BE2C (cell line): ENCODE results near the gene TIMM23.
"Not testable (repeated sequence)": the region's sequence is repeated elsewhere in the genome, so short reads cannot be mapped to it uniquely, and the experiment has no call there.

ENCODE experiments used
- DNase-seq: peaks from one replicate; pipeline ENCODE4 v3.0.0-alpha.2; 2020
- H3K27me3 ChIP-seq: fragments of 250-450 bp; sonication (Bioruptor Pico); 2 replicates; pipeline ENCODE4 v1.5.1; 2020; ENCODE audit warnings: mild to moderate bottlenecking
- H3K36me3 ChIP-seq: fragments of 250-450 bp; sonication (Bioruptor Pico); 2 replicates; pipeline ENCODE4 v1.5.1; 2020; ENCODE audit warnings: mild to moderate bottlenecking
- H3K4me1 ChIP-seq: fragments of 250-450 bp; sonication (Bioruptor Pico); 2 replicates; pipeline ENCODE4 v1.5.1; 2020
- H3K4me3 ChIP-seq: 2 replicates; pipeline ENCODE4 v1.5.1; 2011; ENCODE audit warnings: low read depth, low read length
- H3K9me3 ChIP-seq: fragments of 250-450 bp; sonication (Bioruptor Pico); 2 replicates; pipeline ENCODE4 v1.5.1; 2020
- TF ChIP-seq, protein P1 (sequence below): IDR thresholded peaks from 2 replicates; pipeline ENCODE4 v1.5.1; 2012; ENCODE audit warnings: mild to moderate bottlenecking, low read depth, low read length

Gene TIMM23

GRCh38 chr10:46000538-46000937 is 28.2 kb downstream of the TIMM23 start:
- no peak for DNase-seq
- no peak overlapping the region for H3K4me3 ChIP-seq
- no peaks in the 10 kb centered on the region for H3K27me3 ChIP-seq
- no peaks in the 10 kb centered on the region for H3K9me3 ChIP-seq
- H3K36me3 ChIP-seq: peaks cover 65% of the 10 kb centered on the region
- TF ChIP-seq, protein P1, sequence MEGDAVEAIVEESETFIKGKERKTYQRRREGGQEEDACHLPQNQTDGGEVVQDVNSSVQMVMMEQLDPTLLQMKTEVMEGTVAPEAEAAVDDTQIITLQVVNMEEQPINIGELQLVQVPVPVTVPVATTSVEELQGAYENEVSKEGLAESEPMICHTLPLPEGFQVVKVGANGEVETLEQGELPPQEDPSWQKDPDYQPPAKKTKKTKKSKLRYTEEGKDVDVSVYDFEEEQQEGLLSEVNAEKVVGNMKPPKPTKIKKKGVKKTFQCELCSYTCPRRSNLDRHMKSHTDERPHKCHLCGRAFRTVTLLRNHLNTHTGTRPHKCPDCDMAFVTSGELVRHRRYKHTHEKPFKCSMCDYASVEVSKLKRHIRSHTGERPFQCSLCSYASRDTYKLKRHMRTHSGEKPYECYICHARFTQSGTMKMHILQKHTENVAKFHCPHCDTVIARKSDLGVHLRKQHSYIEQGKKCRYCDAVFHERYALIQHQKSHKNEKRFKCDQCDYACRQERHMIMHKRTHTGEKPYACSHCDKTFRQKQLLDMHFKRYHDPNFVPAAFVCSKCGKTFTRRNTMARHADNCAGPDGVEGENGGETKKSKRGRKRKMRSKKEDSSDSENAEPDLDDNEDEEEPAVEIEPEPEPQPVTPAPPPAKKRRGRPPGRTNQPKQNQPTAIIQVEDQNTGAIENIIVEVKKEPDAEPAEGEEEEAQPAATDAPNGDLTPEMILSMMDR: no peak
- no peaks in the 10 kb centered on the region for H3K4me1 ChIP-seq

DNA sequence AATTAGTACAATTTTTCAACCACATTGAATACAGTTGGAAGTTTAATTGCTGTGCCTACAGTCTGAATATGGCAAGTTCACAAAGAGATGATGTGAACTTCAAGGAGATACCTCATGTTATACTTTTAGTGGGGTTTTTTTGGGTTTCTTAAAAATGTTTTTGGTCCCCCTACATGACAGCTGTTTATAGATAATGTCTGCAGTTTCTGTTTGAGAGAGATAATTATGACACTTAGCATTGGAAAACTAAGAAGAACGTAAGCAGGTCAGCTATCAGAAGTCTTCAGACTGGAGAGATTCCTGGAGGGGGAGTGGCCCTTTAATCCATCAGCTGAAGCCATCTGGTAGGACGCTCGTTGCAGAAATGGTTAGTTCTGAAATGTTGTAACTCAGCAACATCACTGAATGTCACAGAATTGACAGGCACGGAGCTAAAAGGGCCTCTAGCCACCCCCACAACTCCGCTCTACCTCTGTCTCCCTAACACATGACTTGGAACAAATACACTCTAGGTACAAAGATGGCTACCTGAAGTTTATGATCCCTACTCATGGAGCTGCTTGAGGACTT is 29.0 kb downstream of the TIMM23 start:
- Histone ChIP-seq H3K36me3 (peaks cover 71% of the 10 kb centered on the region), H3K4me1 (no peaks in the 10 kb centered on the region), H3K9me3 (no peaks in the 10 kb centered on the region), H3K27me3 (no peaks in the 10 kb centered on the region), H3K4me3 (no peak overlapping the region)
- no peak for DNase-seq
- TF ChIP-seq, protein P1: no peak

- not testable (repeated sequence) for H3K4me1 ChIP-seq, DNase-seq, H3K27me3 ChIP-seq, H3K4me3 ChIP-seq, H3K9me3 ChIP-seq
- H3K36me3 ChIP-seq: peaks cover 78% of the 10 kb centered on the region
These were observed 29.9 kb downstream of the TIMM23 start for GRCh38 chr10:46002189-46002687.

DNA sequence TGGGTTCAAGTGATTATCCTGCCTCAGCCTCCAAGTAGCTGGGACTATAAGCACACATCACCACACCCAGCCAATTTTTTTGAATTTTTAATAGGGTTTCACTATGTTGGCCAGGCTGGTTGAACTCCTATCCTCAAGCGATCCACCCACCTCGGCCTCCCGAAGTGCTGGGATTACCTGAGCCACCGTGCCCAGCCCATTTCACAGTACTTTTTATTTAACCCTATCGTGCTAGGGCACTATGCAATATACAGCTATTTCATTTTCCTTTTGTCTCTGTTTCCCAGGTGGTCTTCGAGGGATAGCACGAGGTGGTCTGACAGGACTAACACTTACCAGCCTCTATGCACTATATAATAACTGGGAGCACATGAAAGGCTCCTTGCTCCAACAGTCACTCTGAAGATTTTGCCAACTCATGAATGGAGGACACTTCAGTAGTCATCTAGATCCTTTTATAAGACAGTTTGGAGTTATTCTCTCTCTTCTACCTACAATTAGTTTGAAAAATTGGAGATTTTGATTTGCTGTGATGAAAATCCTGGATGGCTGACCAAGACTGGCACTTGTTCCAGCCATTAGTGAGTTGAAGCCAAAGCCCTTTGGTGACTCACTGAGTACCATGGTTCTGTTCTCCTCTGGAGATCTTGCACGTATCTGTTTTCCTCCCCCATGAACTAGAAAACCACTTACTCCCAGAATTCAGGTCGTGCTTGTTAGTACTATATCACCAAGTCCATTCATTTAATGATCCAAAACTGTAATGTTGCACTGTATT is 30.8 kb downstream of the TIMM23 start:
- no peak for DNase-seq
- H3K4me3 ChIP-seq: no peak overlapping the region
- H3K4me1 ChIP-seq: no peaks in the 10 kb centered on the region
- H3K9me3 ChIP-seq: no peaks in the 10 kb centered on the region
- no peaks in the 10 kb centered on the region for H3K27me3 ChIP-seq
- H3K36me3 ChIP-seq: peaks cover 79% of the 10 kb centered on the region
- TF ChIP-seq, protein P1: no peak

DNA sequence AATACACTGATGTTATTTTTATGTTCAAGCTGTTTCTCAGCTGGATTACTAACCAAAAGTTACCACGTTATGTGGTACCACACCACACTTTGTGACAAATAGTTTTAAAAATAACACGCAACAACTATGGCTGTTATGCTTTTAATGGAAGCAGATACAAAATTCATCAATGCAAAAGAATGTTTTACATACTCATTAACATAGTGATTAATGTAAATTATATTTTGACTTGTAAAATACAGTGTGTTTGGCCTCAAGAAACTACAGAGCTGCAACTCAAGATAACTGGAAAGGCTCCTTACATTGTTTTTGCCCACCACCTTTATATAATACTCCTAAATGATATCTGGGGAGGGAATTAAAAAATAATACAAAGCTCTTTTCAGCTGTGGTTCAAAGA is 32.7 kb downstream of the TIMM23 start:
- H3K9me3 ChIP-seq: no peaks in the 10 kb centered on the region
- no peaks in the 10 kb centered on the region for H3K27me3 ChIP-seq
- peaks cover 90% of the 10 kb centered on the region for H3K36me3 ChIP-seq
- H3K4me3 ChIP-seq: no peak overlapping the region
- no peaks in the 10 kb centered on the region for H3K4me1 ChIP-seq
- TF ChIP-seq, protein P1: no peak
- DNase-seq: no peak

GRCh38 chr10:46005383-46005782 is 33.1 kb downstream of the TIMM23 start:
- Histone ChIP-seq H3K36me3 (peaks cover 92% of the 10 kb centered on the region), H3K4me3 (no peak overlapping the region), H3K9me3 (no peaks in the 10 kb centered on the region), H3K27me3 (no peaks in the 10 kb centered on the region), H3K4me1 (no peaks in the 10 kb centered on the region)
- TF ChIP-seq, protein P1: no peak
- no peak for DNase-seq
